CD4-positive, alpha-beta T cell (primary cell): ENCODE data around the gene AGBL5. TPM values are rescaled to one million over a fixed set of nuclear protein-coding genes. Genes with fewer than 3 reads are reported as not detected.

Experiments
- ATAC-seq: fragments of 200-7000 bp; cut with Tn5 transposase; one replicate; pipeline ENCODE4 v1.10.0; 2022; ENCODE audit warnings: mild to moderate bottlenecking; ENCODE audit not compliant: poor library complexity
- CTCF ChIA-PET: fragments of 350-600 bp; sonication (Branson Sonifier 250); formaldehyde crosslinking; loops from one replicate; lab custom pipeline; 2021; ENCODE audit warnings: antibody characterized with exemption, inconsistent platforms; lab: Charles Lee
- POLR2A ChIA-PET: fragments of 350-600 bp; sonication (Branson Sonifier 250); formaldehyde crosslinking; loops from one replicate; lab custom pipeline; 2021; ENCODE audit warnings: antibody characterized with exemption, inconsistent platforms; lab: Charles Lee
- DNase-seq, 14 experiments: peaks; one replicate each; pipeline ENCODE4 v3.0.0-alpha.2; 2013 to 2020; ENCODE audit warnings: mixed read lengths in 2 of 14
- H3K27ac ChIP-seq, 2 donors: one replicate each; pipeline versions ENCODE4 v1.5.1 to v1.7.0; 2013; ENCODE audit warnings: low read length in 2 of 2, low read depth in 1 of 2, mild to moderate bottlenecking in 1 of 2
- H3K27me3 ChIP-seq, 2 experiments: 1 replicate in 1 of 2; 2 replicates in 1 of 2; pipeline versions ENCODE4 v1.6.1 to v1.7.0; 2013; ENCODE audit warnings: low read length in 2 of 2, control low read depth in 1 of 2, mild to moderate bottlenecking in 1 of 2, moderate library complexity in 1 of 2; ENCODE audit not compliant: insufficient read depth in 2 of 2, control insufficient read depth in 1 of 2
- H3K36me3 ChIP-seq: one replicate; pipeline ENCODE4 v1.6.1; 2013; ENCODE audit warnings: low read length, control low read depth; ENCODE audit not compliant: insufficient read depth
- H3K4me1 ChIP-seq: one replicate; pipeline ENCODE4 v1.6.1; 2013; ENCODE audit warnings: low read length, control low read depth; ENCODE audit not compliant: insufficient read depth
- H3K4me3 ChIP-seq: one replicate; pipeline ENCODE4 v1.5.1; 2013; ENCODE audit warnings: mild to moderate bottlenecking, low read length, moderate library complexity
- H3K9me3 ChIP-seq, 2 experiments: 1 replicate in 1 of 2; 2 replicates in 1 of 2; pipeline versions ENCODE4 v1.6.1 to v1.7.0; 2013; ENCODE audit warnings: low read length in 2 of 2, mild to moderate bottlenecking in 2 of 2, control low read depth in 1 of 2, moderate library complexity in 1 of 2; ENCODE audit not compliant: control insufficient read depth in 1 of 2, insufficient read depth in 1 of 2
- H3K27ac Mint-ChIP-seq: one replicate; pipeline ENCODE4 v1.8.0; 2020; ENCODE audit warnings: mixed read lengths
- H3K27me3 Mint-ChIP-seq: one replicate; pipeline ENCODE4 v1.8.0; 2021; ENCODE audit warnings: mixed read lengths
- H3K36me3 Mint-ChIP-seq: one replicate; pipeline ENCODE4 v1.8.0; 2021; ENCODE audit warnings: low read depth, mixed read lengths
- H3K4me1 Mint-ChIP-seq: one replicate; pipeline ENCODE4 v1.8.0; 2021; ENCODE audit warnings: low read depth, mixed read lengths
- H3K4me3 Mint-ChIP-seq: one replicate; pipeline ENCODE4 v1.8.0; 2020; ENCODE audit warnings: mild to moderate bottlenecking, mixed read lengths
- H3K9me3 Mint-ChIP-seq: one replicate; pipeline ENCODE4 v1.8.0; 2020; ENCODE audit warnings: mixed read lengths
- CTCF ChIP-seq: fragments of 200-600 bp; IDR thresholded peaks from one replicate; pipeline ENCODE4 v1.8.0; 2022; ENCODE audit warnings: antibody characterized with exemption, mild to moderate bottlenecking
- intact Hi-C, 2 experiments: fragments of 100-400 bp; cut with DNase I in 1 of 2; cut with micrococcal nuclease in 1 of 2; formaldehyde crosslinking; loops; one replicate each; pipeline versions ENCODE4 v1.15.1 to v1.9.0; 2023 to 2025; cut with DNase I, micrococcal nuclease
- total RNA-seq, 174 experiments: library from RNA in 2 of 174; stranded (reverse) in 2 of 174; gene quantifications; one replicate each; pipeline ENCODE4 v1.2.3 and lab custom pipeline; 2021 to 2026

Gene AGBL5
- total RNA-seq, 2 experiments from 2014 or later = 10.8 to 11.6 TPM

- intact Hi-C loops = no loop called here
- H3K27me3 ChIP-seq = no peaks in the 10 kb centered on the region
- DNase-seq = no peak
- TF ChIP-seq CTCF = no peak
- H3K27ac ChIP-seq = no peak overlapping the region
- peaks cover 31% of the 10 kb centered on the region for H3K36me3 ChIP-seq
- peaks cover 7% of the 10 kb centered on the region for H3K4me1 Mint-ChIP-seq
- H3K9me3 Mint-ChIP-seq = no peaks in the 10 kb centered on the region
- no peak overlapping the region for H3K27ac Mint-ChIP-seq
- no peak overlapping the region for H3K4me3 Mint-ChIP-seq
- peaks cover 47% of the 10 kb centered on the region for H3K36me3 Mint-ChIP-seq
- no peaks in the 10 kb centered on the region for H3K9me3 ChIP-seq
- H3K27me3 Mint-ChIP-seq = no peaks in the 10 kb centered on the region
- POLR2A ChIA-PET = interaction anchor here (13.4 kb wide), 1 partner anchor 12 kb away, joined by 301 read pairs; the partner anchor contains the start of gene OST4
- no peaks in the 10 kb centered on the region for H3K4me1 ChIP-seq
- CTCF ChIA-PET = interaction anchor here (0.6 to 1.9 kb wide), 3 partner anchors 29 to 150 kb away, joined by 3 to 5 read pairs (median 4); partner anchors contain the start of gene KHK
- no peak for ATAC-seq
- no peak overlapping the region for H3K4me3 ChIP-seq
These were observed 6.7 kb downstream of the AGBL5 start for GRCh38 chr2:27058210-27058609.

- Mint-ChIP-seq H3K9me3 (no peaks in the 10 kb centered on the region), H3K4me1 (peaks cover 7% of the 10 kb centered on the region), H3K36me3 (peaks cover 50% of the 10 kb centered on the region), H3K4me3 (no peak overlapping the region), H3K27ac (no peak overlapping the region), H3K27me3 (no peaks in the 10 kb centered on the region)
- intact Hi-C loops = no loop called here
- no peaks in the 10 kb centered on the region for H3K27me3 ChIP-seq
- ChIA-PET CTCF (interaction anchor here (1.9 kb wide), 1 partner anchor 28 kb away, joined by 4 read pairs; the partner anchor contains the start of gene KHK), POLR2A (interaction anchor here (1.0 to 13.4 kb wide), 3 partner anchors 8 to 13 kb away, joined by 5 to 301 read pairs (median 26); partner anchors contain the start of genes AGBL5 and OST4)
- H3K36me3 ChIP-seq = peaks cover 34% of the 10 kb centered on the region
- H3K27ac ChIP-seq = no peak overlapping the region
- H3K9me3 ChIP-seq = no peaks in the 10 kb centered on the region
- no peak overlapping the region for H3K4me3 ChIP-seq
- TF ChIP-seq CTCF = no peak
- H3K4me1 ChIP-seq = no peaks in the 10 kb centered on the region
- DNase-seq (no peak), ATAC-seq (no peak)
These were observed 7.8 kb downstream of the AGBL5 start for GRCh38 chr2:27059141-27059820.

- Histone ChIP-seq H3K4me1 (no peaks in the 10 kb centered on the region), H3K4me3 (no peak overlapping the region), H3K36me3 (peaks cover 31% of the 10 kb centered on the region), H3K27ac (no peak overlapping the region), H3K9me3 (no peaks in the 10 kb centered on the region), H3K27me3 (no peaks in the 10 kb centered on the region)
- H3K4me3 Mint-ChIP-seq = no peak overlapping the region
- intact Hi-C loops = no loop called here
- ChIA-PET CTCF (interaction anchor here (1.1 kb wide), 1 partner anchor 11 kb away, joined by 3 read pairs; the partner anchor contains the start of gene OST4), POLR2A (interaction anchor here (1.0 to 13.4 kb wide), 3 partner anchors 9 to 14 kb away, joined by 5 to 301 read pairs (median 26); partner anchors contain the start of genes AGBL5 and OST4)
- no peak overlapping the region for H3K27ac Mint-ChIP-seq
- H3K4me1 Mint-ChIP-seq = peaks cover 7% of the 10 kb centered on the region
- DNase-seq (no peak), ATAC-seq (no peak)
- peaks cover 47% of the 10 kb centered on the region for H3K36me3 Mint-ChIP-seq
- no peak for TF ChIP-seq CTCF
- no peaks in the 10 kb centered on the region for H3K27me3 Mint-ChIP-seq
- no peaks in the 10 kb centered on the region for H3K9me3 Mint-ChIP-seq
These were observed 8.9 kb downstream of the AGBL5 start for GRCh38 chr2:27060323-27060722.
